ENCODE data around the gene PDZRN4. TPM values are rescaled to one million over a fixed set of nuclear protein-coding genes. Genes with fewer than 3 reads are reported as not detected.

The PDZRN4 gene
- total RNA-seq, 1 donor from 2014 or later, result not detected

DNA sequence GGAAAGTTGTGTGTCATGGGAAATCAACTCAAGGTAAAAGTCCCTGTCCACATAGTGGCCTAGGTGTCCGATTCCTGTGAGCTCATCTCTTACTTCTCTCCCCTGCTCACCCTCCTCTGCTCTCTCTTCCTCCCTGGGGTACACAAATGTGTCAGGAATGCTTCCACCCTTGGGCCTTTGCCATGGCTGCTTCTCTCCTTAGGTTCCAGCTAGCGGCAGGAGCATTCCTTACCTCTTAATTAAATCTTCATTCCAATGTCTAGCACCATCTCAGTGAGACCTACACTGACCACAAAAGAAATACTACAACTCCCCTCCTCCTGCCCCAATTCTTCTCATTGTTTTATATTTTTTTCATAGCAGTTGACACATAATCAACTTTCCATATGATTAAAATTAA lies 298.6 kb downstream of the PDZRN4 start:
- Histone ChIP-seq H3K36me3 (ENCODE audit: control insufficient read depth, insufficient read depth, low read length) (no peaks in the 10 kb centered on the region), H3K27me3 (ENCODE audit: control insufficient read depth, insufficient read depth, low read length) (no peaks in the 10 kb centered on the region), H3K4me3 (ENCODE audit: low read depth, low read length) (no peak overlapping the region)
- FAIRE-seq, result no peak
- no peak for DNase-seq (ENCODE audit: low read depth)
- TF ChIP-seq, protein P1, sequence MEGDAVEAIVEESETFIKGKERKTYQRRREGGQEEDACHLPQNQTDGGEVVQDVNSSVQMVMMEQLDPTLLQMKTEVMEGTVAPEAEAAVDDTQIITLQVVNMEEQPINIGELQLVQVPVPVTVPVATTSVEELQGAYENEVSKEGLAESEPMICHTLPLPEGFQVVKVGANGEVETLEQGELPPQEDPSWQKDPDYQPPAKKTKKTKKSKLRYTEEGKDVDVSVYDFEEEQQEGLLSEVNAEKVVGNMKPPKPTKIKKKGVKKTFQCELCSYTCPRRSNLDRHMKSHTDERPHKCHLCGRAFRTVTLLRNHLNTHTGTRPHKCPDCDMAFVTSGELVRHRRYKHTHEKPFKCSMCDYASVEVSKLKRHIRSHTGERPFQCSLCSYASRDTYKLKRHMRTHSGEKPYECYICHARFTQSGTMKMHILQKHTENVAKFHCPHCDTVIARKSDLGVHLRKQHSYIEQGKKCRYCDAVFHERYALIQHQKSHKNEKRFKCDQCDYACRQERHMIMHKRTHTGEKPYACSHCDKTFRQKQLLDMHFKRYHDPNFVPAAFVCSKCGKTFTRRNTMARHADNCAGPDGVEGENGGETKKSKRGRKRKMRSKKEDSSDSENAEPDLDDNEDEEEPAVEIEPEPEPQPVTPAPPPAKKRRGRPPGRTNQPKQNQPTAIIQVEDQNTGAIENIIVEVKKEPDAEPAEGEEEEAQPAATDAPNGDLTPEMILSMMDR (IDR thresholded peaks at IDR 0.05; ENCODE audit: insufficient read depth, low read length, severe bottlenecking), result no peak

DNA sequence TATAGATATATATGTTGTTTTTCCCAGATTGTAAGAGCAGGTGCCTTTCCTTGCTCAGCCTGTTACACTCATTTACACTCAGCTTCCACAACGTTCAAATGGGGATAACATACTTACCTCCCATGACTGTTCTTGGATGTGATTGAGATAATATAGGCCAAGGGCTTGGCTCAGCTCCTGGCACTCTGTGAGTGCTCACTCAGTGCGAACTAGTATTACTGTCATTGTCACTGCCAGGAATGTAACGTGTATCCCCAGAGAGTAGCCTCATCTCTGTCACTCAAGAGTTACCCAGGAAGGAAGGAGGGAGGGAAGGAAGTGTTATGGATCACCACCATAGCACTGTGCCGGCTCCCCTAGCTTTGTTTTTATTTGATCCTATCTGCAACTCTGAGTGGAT lies 307.9 kb downstream of the PDZRN4 start:
- Histone ChIP-seq H3K4me3 (ENCODE audit: low read depth, low read length) (no peak overlapping the region), H3K27me3 (ENCODE audit: control insufficient read depth, insufficient read depth, low read length) (no peaks in the 10 kb centered on the region), H3K36me3 (ENCODE audit: control insufficient read depth, insufficient read depth, low read length) (no peaks in the 10 kb centered on the region)
- DNase-seq (ENCODE audit: low read depth) (no peak), FAIRE-seq (no peak)
- TF ChIP-seq, protein P1 (IDR thresholded peaks at IDR 0.05; ENCODE audit: insufficient read depth, low read length, severe bottlenecking), result no peak

DNA sequence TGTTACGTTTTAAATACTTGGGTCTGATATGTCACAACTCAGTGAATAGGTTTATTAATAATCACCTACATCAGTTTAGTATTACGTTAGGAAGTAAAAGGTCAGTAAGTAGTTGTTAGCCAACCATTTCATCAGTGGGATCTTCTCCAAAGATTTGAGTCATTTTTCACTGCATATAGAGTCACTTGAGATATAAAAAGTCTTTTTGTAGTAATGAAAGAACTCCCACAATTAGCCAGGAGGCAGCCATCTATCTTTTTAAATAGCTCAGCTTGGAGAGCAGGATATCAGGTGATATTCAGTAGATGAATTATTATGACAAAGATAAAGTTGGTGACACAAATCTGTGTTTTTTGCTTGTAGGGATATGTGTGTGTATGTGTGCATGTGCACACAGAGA lies 309.3 kb downstream of the PDZRN4 start:
- TF ChIP-seq, protein P1 (IDR thresholded peaks at IDR 0.05; ENCODE audit: insufficient read depth, low read length, severe bottlenecking), result no peak
- H3K4me3 ChIP-seq (ENCODE audit: low read depth, low read length), result no peak overlapping the region
- FAIRE-seq, result no peak
- H3K36me3 ChIP-seq (ENCODE audit: control insufficient read depth, insufficient read depth, low read length), result no peaks in the 10 kb centered on the region
- no peaks in the 10 kb centered on the region for H3K27me3 ChIP-seq (ENCODE audit: control insufficient read depth, insufficient read depth, low read length)
- no peak for DNase-seq (ENCODE audit: low read depth)

DNA sequence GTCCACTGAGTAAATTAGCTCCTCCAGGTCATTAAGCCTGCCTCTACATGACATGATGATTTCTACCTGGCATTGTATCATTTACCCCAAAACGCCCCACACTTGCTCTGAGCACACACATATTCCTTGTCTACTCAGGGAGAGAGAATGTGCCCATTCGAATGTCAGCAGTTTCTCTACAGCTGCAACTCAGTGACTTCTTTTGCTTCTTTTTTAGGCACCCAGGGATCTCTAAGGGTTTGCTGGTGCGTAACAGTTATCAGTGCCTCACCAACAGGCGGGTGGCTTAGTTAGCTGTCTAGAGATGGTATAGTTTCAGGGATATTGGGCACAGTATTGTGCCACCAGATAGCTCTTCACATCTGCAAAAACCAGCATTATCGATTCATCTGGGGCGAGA lies 316.9 kb downstream of the PDZRN4 start:
- H3K27me3 ChIP-seq (ENCODE audit: control insufficient read depth, insufficient read depth, low read length), result no peaks in the 10 kb centered on the region
- TF ChIP-seq, protein P1 (IDR thresholded peaks at IDR 0.05; ENCODE audit: insufficient read depth, low read length, severe bottlenecking), result no peak
- no peaks in the 10 kb centered on the region for H3K36me3 ChIP-seq (ENCODE audit: control insufficient read depth, insufficient read depth, low read length)
- H3K4me3 ChIP-seq (ENCODE audit: low read depth, low read length), result no peak overlapping the region
- no peak for DNase-seq (ENCODE audit: low read depth)
- FAIRE-seq, result no peak

GRCh38 chr12:41507286-41507685 lies 319.2 kb downstream of the PDZRN4 start:
- no peaks in the 10 kb centered on the region for H3K27me3 ChIP-seq (ENCODE audit: control insufficient read depth, insufficient read depth, low read length)
- no peak for FAIRE-seq

More at GRCh38 chr12:41507286-41507685, 319.2 kb downstream of the PDZRN4 start:
- DNase-seq (ENCODE audit: low read depth), result peak; percentile 22
- H3K4me3 ChIP-seq (ENCODE audit: low read depth, low read length), result no peak overlapping the region
- TF ChIP-seq, protein P1 (IDR thresholded peaks at IDR 0.05; ENCODE audit: insufficient read depth, low read length, severe bottlenecking), result no peak
- no peaks in the 10 kb centered on the region for H3K36me3 ChIP-seq (ENCODE audit: control insufficient read depth, insufficient read depth, low read length)
